GM19023 (cell line): Measurements from ENCODE around the gene PIGX.
"Not testable (repeated sequence)": the region's sequence is repeated elsewhere in the genome, so short reads cannot be mapped to it uniquely, and the experiment has no call there.

ENCODE experiments used
- ATAC-seq: cut with Tn5 transposase; IDR thresholded peaks from one replicate; pipeline ENCODE4 v1.9.1; 2021; ENCODE audit warnings: mild to moderate bottlenecking, moderate library complexity; ENCODE audit not compliant: unreplicated experiment

The PIGX gene

GRCh38 chr3:196700801-196701200 is 11.4 kb upstream of the PIGX start:
- no peak for ATAC-seq

GRCh38 chr3:196706327-196706726 is 5.8 kb upstream of the PIGX start:
- ATAC-seq, result no peak

GRCh38 chr3:196706731-196707130 is 5.4 kb upstream of the PIGX start:
- ATAC-seq, result no peak

- no peak for ATAC-seq
Observed at GRCh38 chr3:196707566-196707965, 4.6 kb upstream of the PIGX start.

- no peak for ATAC-seq
Observed at GRCh38 chr3:196708467-196708866, 3.7 kb upstream of the PIGX start.

- ATAC-seq, result peak; percentile 62
Observed at GRCh38 chr3:196712514-196713413, 587 bp downstream of the PIGX start.

GRCh38 chr3:196717162-196717561 is 5.0 kb downstream of the PIGX start:
- not testable (repeated sequence) for ATAC-seq

GRCh38 chr3:196721097-196721496 is 8.9 kb downstream of the PIGX start:
- no peak for ATAC-seq

GRCh38 chr3:196726788-196727675 is 14.9 kb downstream of the PIGX start:
- no peak for ATAC-seq

GRCh38 chr3:196735751-196736150 is 23.6 kb downstream of the PIGX start:
- no peak for ATAC-seq

- ATAC-seq, result no peak
Observed at GRCh38 chr3:196736670-196737374, 24.6 kb downstream of the PIGX start.

- no peak for ATAC-seq
Observed at GRCh38 chr3:196737655-196738054, 25.5 kb downstream of the PIGX start.

- peak; percentile 85 for ATAC-seq
Observed at GRCh38 chr3:196739671-196740480, 27.7 kb downstream of the PIGX start, which contains the start of gene PAK2. PAK2 (plus strand) TSS chr3:196739857; CDS start chr3:196782647, 42,790 bp downstream.

GRCh38 chr3:196740481-196741248 is 28.5 kb downstream of the PIGX start:
- no peak for ATAC-seq

GRCh38 chr3:196741249-196741889 is 29.2 kb downstream of the PIGX start:
- ATAC-seq, result no peak

GRCh38 chr3:196743569-196743968 is 31.4 kb downstream of the PIGX start:
- not testable (repeated sequence) for ATAC-seq

- no peak for ATAC-seq
Observed at GRCh38 chr3:196749125-196749524, 36.9 kb downstream of the PIGX start.

- no peak for ATAC-seq
Observed at GRCh38 chr3:196753201-196753600, 41.0 kb downstream of the PIGX start.
